ENCODE data around the gene POLQ.
"Not testable (repeated sequence)": the region's sequence is repeated elsewhere in the genome, so short reads cannot be mapped to it uniquely, and the experiment has no call there.

The POLQ gene

DNA sequence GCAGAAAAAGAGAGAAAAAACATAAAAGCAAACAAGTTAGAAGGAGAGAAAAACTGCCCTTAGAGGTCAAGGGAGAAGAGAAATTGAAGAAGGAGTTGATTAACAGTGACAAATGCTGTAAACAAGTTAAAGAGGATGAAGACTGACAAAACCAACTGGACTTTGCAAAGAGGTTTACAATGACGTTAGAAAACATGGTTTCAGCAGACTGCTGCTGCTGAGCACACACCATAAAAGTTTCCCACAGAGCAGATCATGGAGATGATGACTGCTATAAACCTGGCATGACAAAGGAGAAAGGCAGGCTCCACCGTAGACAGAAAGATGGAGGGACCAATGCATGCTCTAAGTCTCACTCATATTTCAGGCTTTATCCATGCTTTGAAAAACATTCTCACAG is 78.7 kb downstream of the POLQ start:
- Histone ChIP-seq H3K9me3 (ENCODE audit: severe bottlenecking) (no peaks in the 10 kb centered on the region), H3K4me3 (ENCODE audit: low read depth, low read length) (no peak overlapping the region), H3K27me3 (ENCODE audit: insufficient read depth, low read depth, severe bottlenecking) (no peaks in the 10 kb centered on the region), H3K36me3 (peaks cover 38% of the 10 kb centered on the region), H3K27ac (no peak overlapping the region)
- no peak for DNase-seq
- TF ChIP-seq, protein P1, sequence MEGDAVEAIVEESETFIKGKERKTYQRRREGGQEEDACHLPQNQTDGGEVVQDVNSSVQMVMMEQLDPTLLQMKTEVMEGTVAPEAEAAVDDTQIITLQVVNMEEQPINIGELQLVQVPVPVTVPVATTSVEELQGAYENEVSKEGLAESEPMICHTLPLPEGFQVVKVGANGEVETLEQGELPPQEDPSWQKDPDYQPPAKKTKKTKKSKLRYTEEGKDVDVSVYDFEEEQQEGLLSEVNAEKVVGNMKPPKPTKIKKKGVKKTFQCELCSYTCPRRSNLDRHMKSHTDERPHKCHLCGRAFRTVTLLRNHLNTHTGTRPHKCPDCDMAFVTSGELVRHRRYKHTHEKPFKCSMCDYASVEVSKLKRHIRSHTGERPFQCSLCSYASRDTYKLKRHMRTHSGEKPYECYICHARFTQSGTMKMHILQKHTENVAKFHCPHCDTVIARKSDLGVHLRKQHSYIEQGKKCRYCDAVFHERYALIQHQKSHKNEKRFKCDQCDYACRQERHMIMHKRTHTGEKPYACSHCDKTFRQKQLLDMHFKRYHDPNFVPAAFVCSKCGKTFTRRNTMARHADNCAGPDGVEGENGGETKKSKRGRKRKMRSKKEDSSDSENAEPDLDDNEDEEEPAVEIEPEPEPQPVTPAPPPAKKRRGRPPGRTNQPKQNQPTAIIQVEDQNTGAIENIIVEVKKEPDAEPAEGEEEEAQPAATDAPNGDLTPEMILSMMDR (IDR thresholded peaks at IDR 0.05; ENCODE audit: low read depth, low read length), result no peak

DNA sequence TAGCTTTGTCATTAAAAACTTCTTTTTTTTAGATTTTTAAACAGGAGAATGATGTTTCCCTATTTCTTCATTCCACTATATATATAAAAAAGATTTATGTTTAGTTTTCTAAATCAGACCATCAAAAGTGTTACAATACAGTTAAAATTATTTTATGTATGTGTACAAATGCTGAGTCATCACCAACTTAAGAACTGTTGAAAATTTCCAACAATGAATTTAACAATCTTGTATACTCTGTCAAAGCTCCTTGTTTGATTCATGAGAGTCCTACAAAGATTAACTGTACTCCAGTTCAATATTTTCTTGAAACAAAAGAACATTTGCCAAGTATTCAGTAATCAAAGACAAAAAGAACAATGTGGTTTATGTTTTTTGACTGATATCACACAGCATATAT is 82.0 kb downstream of the POLQ start:
- Histone ChIP-seq H3K27ac (no peak overlapping the region), H3K27me3 (ENCODE audit: insufficient read depth, low read depth, severe bottlenecking) (no peaks in the 10 kb centered on the region), H3K36me3 (peaks cover 39% of the 10 kb centered on the region), H3K4me3 (ENCODE audit: low read depth, low read length) (no peak overlapping the region), H3K9me3 (ENCODE audit: severe bottlenecking) (no peaks in the 10 kb centered on the region)
- TF ChIP-seq, protein P1 (IDR thresholded peaks at IDR 0.05; ENCODE audit: low read depth, low read length), result no peak
- DNase-seq, result no peak

DNA sequence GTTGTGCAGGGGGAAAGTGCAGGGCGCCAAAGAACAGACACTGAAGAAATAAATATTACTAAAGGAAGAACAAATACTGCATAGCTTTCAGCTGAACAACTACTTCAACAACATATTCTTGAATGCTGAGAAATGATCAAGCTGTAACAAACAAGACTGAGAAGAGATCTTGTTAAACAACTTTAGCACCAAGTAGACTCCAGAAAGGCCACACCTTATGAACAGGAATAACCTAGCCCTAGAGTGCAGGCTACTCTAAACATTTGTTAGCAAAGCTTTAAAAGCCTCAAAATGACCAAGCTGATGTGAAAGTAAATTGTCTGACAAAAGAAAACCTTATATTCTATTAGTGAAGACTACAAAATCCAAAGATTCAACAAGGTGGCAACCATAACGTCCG is 83.2 kb downstream of the POLQ start:
- no peak overlapping the region for H3K4me3 ChIP-seq (ENCODE audit: low read depth, low read length)
- TF ChIP-seq, protein P1 (IDR thresholded peaks at IDR 0.05; ENCODE audit: low read depth, low read length), result no peak
- peaks cover 36% of the 10 kb centered on the region for H3K36me3 ChIP-seq
- H3K27ac ChIP-seq, result no peak overlapping the region
- no peaks in the 10 kb centered on the region for H3K27me3 ChIP-seq (ENCODE audit: insufficient read depth, low read depth, severe bottlenecking)
- no peaks in the 10 kb centered on the region for H3K9me3 ChIP-seq (ENCODE audit: severe bottlenecking)
- DNase-seq, result no peak

DNA sequence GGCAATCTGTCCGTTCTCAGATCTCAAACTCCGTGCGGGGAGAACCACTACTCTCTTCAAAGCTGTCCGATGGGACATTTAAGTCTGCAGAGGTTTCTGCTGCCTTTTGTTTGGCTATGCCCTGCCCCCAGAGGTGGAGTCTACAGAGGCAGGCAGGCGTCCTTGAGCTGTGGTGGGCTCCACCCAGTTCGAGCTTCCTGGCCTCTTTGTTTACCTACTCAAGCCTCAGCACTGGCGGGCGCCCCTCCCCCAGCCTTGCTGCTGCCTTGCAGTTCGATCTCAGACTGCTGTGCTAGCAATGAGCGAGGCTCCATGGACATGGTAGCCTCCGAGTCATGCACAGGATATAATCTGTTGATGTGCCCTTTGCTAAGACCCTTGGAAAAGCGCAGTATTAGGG is 94.0 kb downstream of the POLQ start:
- not testable (repeated sequence) for DNase-seq; H3K36me3 ChIP-seq; H3K27ac ChIP-seq; H3K9me3 ChIP-seq (ENCODE audit: severe bottlenecking); H3K27me3 ChIP-seq (ENCODE audit: insufficient read depth, low read depth, severe bottlenecking); H3K4me3 ChIP-seq (ENCODE audit: low read depth, low read length)

DNA sequence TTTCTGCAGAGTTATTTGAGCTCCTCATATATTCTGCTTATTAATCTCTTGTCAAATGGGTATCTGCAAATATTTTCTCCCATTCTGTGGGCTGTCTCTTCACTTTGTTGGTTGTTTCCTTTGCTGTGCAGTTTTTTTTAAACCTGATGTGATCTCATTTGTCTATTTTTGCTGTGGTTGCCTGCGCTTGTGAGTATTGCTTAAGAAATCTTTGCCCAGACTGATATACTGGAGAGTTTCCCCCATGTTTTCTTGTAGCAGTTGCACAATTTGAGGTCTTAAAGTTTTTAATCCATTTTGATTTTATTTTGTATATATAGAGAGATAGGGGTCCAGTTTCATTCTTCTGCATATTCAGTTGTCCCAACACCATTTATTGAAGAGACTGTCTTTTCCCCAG is 102.3 kb downstream of the POLQ start:
- no peak for DNase-seq
- Histone ChIP-seq H3K9me3 (ENCODE audit: severe bottlenecking) (no peaks in the 10 kb centered on the region), H3K4me3 (ENCODE audit: low read depth, low read length) (no peak overlapping the region), H3K27ac (no peak overlapping the region), H3K27me3 (ENCODE audit: insufficient read depth, low read depth, severe bottlenecking) (no peaks in the 10 kb centered on the region), H3K36me3 (peaks cover 7% of the 10 kb centered on the region)
- TF ChIP-seq, protein P1 (IDR thresholded peaks at IDR 0.05; ENCODE audit: low read depth, low read length), result no peak

DNA sequence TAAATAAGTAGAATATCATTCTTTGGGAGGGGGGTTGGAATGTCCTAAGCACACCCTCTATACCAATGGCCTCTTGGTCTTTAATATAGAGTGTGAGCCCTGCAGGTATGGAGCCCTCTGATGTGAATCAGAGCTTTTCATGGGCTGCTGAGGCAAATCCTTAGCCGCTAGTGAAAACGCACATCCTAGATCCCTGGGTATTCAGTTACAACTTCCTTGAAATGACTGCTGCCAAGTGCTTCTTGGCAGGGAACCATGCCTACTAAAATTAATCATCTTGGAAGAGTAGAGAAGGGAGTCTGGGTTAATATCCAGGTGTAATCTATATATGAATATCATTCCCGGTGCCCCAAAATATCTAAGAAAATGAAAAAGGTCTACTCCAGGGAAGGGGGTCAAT is 109.1 kb downstream of the POLQ start:
- H3K36me3 ChIP-seq, result peaks cover 15% of the 10 kb centered on the region

More for the DNA sequence above, 109.1 kb downstream of the POLQ start:
- no peak for DNase-seq
- no peak overlapping the region for H3K27ac ChIP-seq
- H3K9me3 ChIP-seq (ENCODE audit: severe bottlenecking), result no peaks in the 10 kb centered on the region
- no peak overlapping the region for H3K4me3 ChIP-seq (ENCODE audit: low read depth, low read length)
- no peaks in the 10 kb centered on the region for H3K27me3 ChIP-seq (ENCODE audit: insufficient read depth, low read depth, severe bottlenecking)
- TF ChIP-seq, protein P1 (IDR thresholded peaks at IDR 0.05; ENCODE audit: low read depth, low read length), result no peak

Data from WERI-Rb-1 (cell line).